GM11168 (cell line): ENCODE measurements around the gene LIMS1.
"Not testable (repeated sequence)": the region's sequence is repeated elsewhere in the genome, so short reads cannot be mapped to it uniquely, and the experiment has no call there.

ENCODE experiments used
- in situ Hi-C: fragments of 300-500 bp; cut with MboI; formaldehyde crosslinking; loops from one replicate; pipeline ENCODE4 v1.12.0; 2022; ENCODE audit warnings: low sequenced_read_pairs; ENCODE audit not compliant: unreplicated experiment

The LIMS1 gene

DNA sequence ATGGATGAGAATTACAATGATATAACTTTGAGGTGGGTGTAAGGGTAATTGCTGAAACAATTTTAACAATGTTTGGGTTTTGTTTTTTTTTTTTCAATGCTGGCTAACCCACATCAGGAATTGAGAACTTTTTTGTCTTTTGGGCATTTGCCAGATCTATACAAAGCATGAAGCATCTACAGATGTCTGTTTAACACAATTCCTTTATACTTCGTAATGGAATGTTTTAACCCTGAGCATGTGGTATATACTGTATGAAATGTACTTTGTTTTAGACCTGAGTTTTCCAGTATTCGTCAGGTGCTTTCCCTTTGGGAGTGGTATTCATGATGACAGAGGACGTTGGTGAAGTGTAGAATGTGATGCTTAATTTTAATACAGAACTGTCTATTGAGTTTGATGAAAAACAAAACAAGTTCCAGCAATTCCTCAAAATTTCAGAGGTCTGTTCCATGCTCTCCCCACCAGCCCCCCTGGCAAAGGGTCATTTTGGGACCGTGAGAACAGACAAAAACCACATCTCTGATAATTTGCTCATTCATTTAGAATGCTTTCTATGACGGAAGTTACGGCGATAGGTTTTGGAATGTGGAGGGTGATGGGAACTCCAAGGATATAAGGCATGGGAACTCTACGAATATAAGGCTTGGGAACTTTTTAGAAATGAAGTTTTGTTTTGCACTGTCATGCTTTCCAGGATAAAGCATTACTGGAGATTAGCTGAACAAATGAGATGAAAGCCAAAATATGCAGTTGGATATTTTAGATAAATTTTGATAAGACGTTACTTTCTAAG is 14.1 kb downstream of the LIMS1 start:
- in situ Hi-C loops, result no loop called here

DNA sequence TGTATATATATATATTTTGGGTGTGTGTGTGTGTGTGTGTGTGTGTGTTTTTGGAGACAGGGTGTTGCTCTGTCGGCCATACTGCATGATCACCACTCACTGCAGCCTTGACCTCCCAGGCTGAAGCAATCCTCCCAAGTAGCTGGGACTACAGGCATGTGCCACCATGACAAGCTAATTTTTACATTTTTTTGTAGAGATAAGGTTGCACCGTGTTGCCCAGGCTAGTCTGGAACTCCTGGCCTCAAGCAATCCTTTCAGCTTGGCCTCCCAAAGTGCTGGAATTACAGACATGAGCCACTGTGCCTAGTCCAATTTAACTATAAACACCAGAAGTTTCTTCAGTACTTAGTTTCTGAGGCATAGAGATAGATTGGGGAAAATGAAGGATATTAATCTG is 18.3 kb downstream of the LIMS1 start:
- in situ Hi-C loops, result no loop called here

DNA sequence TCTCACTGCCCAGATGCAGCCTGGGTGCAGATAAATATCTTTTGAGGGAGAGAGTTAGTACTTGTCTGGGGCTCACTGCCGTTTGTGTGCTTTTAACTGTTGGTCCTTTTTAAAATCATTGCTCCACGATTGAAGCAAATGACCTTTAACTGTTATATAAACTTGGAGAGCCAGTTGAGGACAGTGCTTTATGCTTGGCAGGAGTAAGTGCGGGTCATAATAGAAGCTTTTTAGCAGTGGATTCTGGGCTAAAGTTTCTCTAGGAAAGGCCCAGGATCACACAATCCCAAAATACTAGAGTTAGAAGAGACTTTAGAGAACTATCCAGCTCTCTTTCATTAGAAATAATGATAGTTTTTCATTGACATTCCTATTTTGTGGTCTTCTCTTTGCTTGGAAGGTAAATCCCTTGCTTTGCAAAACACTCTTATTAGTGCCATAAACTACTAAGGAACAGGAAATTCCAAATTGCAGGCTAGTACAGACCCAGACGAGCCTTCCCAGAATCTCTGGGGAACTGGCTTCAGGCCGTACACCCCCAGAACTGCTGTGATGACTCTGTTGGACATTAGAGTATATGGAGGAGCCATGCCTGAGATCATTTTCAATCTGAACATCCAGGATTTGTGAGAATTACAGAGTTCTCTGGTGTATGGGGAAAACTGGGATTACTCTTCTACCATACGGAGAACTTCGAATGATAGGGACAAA is 19.1 kb downstream of the LIMS1 start:
- in situ Hi-C loops, result no loop called here

DNA sequence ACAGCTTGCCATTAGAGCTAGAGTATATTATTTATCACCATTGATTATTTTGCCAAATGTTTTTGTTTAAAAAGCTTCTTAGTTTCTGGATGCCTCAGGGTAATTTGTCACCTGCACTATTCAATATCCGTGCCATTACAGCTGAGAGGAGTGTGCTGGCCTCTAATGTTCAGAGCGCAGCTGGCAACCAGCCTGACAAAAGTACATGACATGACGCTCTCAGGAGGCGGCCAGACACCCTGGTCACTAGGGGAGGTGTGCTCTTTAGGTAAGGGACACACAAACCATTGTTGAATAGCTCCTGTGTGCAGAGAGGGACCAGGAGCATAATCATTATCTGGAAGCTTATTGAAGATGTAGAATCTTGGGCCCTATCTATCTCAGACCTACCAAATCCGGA is 20.3 kb downstream of the LIMS1 start:
- in situ Hi-C loops, result no loop called here

DNA sequence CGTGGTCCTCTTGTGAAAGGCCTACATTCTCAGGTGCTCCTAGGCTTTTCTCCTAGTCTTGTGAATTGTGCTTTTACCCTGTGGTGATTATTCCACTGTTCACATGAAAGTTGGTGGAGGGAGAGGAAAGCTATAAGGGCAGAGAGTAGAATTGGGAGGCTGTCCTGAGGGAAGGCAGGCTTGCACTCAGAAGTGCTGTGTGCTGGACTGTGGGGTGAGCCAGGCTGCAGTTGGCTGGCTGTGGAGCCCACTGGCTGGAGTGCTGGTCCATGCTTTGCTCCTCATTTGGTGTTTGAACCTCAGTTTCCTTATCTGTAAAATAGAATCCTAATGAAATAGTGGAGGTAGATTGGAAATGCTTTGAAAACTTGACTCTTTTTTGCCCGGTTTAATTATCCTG is 21.3 kb downstream of the LIMS1 start:
- in situ Hi-C loops, result no loop called here

DNA sequence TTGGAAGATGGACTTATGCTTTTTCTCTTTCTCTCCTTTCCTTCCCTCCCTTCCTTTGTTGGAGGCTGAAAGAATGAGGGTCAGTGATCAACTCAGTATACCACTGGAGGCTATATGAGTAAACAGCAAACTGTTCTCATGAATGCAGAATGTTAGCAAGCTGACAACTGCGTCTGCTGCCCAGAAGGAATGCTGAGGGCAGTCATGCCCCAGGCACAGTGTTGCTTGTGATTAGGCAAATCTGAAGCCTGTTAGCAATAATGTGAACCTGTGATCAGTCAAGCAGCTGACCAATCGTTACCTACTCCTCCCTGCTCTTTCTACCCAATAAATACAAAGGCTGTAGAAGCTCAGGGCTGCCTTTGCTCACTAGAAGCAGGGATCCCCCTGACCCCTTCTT is 22.3 kb downstream of the LIMS1 start:
- in situ Hi-C loops, result not testable (repeated sequence)

DNA sequence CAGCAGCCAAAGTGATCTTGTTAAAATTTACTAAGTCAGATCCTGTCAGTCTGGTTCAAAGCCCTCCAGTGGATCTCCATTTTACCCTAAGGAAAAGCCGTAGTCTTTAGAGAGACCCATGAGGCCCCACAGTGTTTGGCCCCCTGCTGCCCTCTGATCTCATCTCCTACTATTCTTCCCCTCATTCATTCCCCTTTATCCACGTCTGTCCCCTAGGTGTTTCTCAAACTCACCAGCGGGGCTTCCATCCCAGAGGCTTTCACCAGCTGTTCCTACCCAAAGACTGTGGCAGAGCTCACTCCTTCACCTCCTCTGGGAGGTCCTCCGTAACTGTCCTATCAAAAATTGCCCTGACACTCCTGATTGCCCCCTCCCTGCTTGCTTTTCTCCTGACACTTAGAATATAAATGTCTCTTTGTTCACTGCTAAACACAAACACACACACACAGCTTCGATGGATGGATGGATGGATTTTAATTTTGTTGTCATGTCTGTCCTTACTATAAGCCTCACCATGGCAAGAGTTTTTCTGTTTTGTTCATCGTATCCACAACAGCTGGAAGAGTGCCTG is 26.1 kb downstream of the LIMS1 start:
- in situ Hi-C loops, result loop anchor here (10.0 kb wide), 1 partner anchor 196 kb away; no protein-coding TSS in a partner anchor

DNA sequence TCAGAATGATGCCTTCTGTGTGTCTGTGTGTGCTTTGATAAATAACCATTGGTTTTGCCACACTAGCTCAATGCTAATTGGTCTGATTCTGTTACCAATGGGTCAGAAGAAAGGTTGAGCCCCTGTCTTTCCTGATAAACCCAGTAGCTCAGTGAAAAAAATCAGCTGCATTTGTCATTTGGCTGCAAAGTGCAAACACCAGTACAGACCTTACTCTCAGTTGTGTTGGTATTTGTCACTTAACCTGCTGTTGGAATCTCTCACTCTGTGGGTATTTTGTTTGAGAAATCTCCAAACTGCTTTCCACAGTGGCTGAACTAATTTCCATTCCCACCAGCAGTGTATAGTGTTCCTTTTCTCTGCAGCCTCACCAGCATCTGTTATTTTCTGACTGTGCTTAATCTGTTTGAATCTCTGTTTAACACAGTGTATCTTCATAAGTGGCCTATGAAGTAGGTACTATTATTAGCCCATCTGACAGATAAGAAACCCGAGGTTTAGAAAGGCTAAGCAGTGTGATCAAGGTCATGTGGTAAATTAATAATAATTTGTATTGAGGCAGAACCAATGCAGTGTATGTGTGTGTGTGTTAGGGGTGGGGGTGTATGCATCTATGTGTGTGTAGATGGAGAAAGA is 26.7 kb downstream of the LIMS1 start:
- in situ Hi-C loops, result loop anchor here (10.0 kb wide), 1 partner anchor 196 kb away; no protein-coding TSS in a partner anchor

DNA sequence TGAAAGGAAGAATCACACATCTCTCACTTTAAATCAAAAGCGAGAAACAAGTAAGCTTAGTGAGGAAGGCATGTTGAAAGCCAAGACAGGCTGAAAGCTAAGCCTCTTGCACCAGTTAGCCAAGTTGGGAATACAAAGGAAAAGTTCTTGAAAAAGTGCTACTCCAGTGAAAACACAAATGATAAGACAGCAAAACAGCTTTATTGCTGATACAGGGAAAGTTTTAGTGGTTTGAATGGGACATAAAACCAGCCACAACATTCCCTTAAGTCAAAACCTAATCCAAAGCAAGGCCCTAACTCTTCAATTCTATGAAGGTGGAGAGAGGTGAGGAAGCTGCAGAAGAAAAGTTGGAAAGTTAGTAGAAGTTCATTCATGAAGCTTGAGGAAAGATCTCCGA is 28.0 kb downstream of the LIMS1 start:
- in situ Hi-C loops, result loop anchor here (10.0 kb wide), 1 partner anchor 197 kb away; no protein-coding TSS in a partner anchor

DNA sequence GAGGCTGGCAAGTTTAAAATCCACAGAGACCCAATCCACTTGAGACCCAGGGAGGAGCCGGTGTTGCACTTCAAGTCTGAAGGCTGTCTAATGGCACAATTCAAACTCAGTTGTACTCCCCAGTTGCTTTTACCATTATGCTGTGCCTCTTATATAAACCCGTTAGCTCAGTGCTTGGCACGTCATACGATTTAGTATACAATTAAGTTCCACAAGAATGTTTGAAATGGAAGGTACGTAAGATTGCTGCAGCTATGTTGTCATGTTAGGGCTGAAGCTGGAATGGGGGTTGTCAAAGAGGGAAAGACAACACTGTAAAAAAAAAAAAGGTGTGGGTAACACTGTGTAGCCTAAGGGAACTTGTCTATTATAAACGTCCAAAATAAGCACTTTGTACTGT is 30.2 kb downstream of the LIMS1 start:
- in situ Hi-C loops, result loop anchor here (10.0 kb wide), 1 partner anchor 200 kb away; no protein-coding TSS in a partner anchor

DNA sequence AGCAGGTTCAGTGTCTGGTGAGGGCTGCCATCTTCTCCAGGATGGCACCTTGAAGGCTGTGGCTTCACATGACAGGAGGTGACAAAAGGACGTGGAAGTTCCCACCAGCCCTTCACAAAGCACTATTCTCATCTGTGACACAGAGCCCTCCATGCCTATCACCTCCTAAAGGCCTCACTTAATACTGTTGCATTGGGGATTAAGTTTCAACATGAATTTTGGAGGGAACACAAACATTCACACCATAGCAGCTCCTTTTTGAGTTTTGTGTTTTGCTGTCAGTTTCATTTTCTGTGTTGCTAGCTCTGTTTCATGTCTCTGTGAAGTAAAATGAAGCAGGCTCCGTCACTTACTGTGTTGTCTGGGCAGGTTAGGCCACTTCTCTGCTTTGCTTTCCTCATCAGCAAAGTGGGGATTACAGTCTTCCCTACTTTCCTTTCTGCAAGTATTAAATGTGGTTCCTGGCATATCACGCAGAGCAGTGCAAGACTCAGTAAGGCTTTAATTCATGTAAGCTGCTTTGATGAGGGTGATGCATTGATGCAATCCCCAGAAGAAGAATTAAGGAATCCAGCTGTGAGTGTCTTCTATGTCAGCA is 31.6 kb downstream of the LIMS1 start:
- in situ Hi-C loops, result loop anchor here (10.0 kb wide), 1 partner anchor 201 kb away; no protein-coding TSS in a partner anchor

DNA sequence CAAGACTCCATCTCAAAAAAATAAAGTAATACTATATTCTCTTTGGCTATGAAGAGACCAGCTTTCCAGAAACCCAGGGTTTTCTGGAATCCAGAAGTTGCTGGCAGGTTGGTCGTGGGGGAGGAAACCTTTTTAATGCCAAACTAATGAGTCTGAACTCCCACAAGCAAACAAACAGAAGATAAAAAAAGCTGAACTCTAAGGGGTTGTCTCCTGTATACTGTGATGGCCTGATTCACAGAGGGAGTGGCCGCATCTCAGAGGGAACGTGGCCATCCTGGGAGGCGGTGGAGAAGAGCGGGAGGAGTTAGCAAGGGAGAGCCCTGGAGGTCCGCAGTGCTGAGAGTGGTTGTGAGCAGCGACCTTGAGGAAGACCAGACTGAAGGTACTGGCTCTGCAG is 36.1 kb downstream of the LIMS1 start:
- in situ Hi-C loops, result no loop called here

DNA sequence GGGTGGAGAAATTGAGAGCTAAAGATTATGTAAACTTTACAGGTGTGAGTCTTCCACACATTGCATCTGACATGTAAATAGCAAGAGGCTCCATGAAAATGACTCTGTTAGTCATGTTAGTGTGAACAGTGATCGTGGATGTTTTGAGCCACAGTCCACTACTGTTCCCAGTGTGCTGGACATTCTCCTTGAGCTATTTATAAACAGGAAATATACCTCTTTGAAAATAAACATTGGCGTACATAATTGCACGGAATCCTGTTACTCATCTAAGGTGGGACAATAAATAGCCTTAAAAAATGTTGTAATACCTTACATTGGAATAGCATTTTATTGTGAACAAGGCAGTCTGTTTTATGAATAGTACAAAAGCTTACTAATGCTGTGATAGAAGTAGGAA is 37.0 kb downstream of the LIMS1 start:
- in situ Hi-C loops, result no loop called here

DNA sequence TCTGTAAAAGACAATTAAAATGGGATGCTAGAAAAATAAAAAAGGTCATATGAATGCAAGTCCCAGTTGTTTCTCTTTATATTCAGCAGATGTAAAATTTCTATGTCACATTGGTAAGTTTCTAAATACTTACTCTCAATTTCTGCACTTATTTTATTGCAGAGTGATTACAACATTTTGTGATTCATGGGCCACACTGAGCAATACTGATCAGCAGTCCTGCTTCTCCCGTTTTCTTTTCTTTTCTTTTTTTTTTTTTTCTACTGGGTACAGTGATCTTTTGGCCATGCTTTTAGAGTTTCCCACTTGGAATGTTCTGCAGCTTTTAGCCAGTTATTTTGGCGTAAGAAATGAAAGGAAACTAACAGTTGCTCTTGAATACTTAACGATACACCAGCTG is 38.8 kb downstream of the LIMS1 start:
- in situ Hi-C loops, result no loop called here

DNA sequence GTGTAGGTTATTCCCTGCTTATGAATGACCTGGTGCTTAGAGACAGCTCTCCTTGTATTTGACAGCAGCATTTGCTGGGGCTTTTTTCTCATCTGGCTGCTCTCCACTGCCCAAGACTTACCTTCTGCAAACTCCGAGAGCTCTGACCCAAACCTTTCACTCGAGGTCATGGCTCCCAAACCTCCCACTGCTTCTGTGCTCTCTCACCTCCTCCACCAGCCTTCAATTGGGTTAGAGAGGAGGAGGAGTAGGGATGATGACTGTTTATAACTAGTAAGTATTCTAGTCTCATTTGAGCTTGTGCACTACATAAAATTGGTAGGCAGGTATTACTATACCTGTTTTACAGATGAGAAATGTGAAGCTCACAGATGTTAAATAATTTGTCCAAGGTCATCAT is 40.1 kb downstream of the LIMS1 start:
- in situ Hi-C loops, result no loop called here

DNA sequence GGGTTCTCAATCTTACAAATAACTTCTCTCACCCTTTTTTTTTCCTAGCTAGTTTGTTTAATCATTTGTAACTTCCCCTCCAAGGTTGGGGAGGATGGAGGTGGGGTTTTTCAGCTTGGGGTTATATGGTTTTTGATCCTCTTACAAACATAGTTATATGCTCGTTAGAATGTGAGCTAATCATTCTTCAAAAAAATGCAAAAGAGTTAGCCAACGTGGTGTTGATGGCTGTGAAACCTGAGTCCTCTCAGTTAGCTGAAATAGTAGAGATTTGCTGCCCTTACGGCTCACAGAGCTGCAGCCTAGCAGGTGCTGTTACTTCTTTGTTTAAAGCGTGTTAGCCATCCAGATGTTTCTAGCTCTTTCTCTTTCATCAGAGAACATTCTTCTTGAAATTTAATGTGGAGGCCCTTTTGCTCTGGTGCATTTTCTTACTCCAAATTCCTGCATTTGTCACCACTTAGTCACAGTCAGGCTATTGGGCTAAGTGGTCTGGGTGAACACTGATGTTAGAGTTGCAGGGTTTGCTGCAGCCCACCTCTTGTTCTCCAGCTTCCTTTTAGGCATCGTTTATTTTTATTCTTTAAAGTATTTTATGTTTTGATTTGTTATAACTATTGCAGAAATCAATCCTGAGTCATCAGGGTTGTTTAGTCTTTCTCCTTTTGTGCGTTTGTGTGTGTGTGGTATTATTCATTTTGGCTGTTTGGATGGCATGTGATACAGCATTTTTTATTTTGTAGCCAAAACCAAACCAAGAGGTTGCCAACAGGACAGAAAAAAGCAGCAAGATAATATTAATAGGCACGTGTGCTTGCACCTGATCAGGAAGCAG is 41.1 kb downstream of the LIMS1 start:
- in situ Hi-C loops, result no loop called here

DNA sequence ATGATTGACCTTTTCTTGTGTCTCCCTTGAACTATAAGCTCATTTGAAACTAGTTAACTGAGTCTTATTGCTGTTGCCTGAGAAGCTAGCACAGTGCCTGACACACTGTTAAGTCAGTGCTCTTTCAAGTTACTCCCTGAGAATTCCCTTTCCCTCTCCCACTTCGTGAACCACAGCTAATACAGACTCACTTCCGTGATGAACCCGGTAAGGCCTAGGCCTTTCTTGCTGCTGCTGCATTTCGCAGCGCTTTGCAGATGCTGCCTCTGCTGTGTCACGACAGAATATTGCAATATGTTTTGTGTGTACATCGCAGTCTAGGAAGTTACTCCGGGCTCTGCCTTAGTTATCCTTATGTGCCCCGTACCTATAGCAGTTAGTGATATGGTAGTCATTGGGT is 42.8 kb downstream of the LIMS1 start:
- in situ Hi-C loops, result no loop called here

DNA sequence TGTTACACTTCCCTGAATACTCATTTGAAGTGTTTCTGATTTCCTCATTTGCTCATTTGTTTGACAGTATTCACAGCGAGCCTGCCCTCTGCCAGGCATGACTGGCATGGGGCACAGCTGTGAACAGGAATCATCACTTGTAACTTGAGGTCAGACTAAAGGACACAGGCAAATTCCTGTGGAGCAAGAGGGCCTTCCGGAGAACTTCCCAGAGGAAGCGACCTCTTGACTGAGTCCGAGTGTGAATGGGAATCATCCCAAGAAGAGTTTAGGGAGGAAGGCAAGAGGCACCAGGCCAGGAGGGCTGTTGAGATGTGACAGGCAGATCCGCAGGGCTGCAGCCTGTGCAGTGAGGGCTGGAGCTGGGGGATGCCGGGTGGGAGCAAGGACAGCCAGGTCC is 45.4 kb downstream of the LIMS1 start:
- in situ Hi-C loops, result no loop called here

DNA sequence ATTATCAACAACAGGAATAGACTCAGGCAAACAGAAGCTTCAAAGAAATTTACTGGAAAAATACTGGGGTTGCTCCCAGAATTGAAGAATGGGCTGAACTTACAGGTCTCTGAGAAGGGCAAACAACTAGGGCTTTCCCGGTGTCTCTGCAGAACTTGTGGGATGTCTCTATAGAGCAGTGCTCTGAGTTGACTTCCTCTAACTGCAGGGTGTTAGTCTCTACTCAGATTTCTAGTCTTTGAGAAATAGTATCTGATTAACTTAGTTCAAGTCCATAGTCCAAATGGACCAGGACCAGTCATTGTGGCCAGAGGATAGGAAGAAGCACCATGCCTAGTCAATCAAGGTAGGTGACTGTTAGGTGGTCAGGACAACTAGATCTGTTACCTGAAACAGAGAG is 45.8 kb downstream of the LIMS1 start:
- in situ Hi-C loops, result no loop called here
